Measurements from ENCODE around the gene RASSF8. TPM values are rescaled to one million over a fixed set of nuclear protein-coding genes. Genes with fewer than 3 reads are reported as not detected.

Gene RASSF8
- total RNA-seq, 6 donors from 2014 or later, result 23.0 to 78.5 (median 60.7) TPM

DNA sequence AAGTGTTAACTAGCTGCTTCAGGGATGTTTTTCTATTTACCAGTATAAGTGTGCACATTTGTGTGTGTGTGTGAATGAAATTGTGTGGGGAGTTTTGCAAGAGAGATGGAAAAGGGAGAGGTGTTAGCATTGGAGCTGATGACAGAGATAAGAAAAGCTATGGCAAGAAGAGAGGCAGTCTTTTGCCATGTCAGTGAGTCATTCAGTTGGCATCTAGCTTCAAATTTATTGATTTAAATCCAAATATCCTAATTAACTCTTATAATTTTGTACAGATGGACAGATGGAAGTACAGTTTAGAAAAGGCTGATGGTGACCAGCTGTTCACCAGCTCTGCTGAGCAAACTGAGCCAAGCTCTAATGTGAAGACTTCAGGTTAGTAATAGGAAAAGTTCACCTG is 169.7 kb downstream of the RASSF8 start:
- Histone ChIP-seq H3K9me3 (no peaks in the 10 kb centered on the region), H3K4me3 (no peak overlapping the region), H3K36me3 (no peaks in the 10 kb centered on the region), H3K27ac (no peak overlapping the region), H3K4me1 (peaks cover 24 to 39% (median 32%) of the 10 kb centered on the region in 4 donors), H3K27me3 (peaks cover 0 to 38% (median 18%) of the 10 kb centered on the region in 4 donors)
- no peak for ATAC-seq (ENCODE audit: low FRiP score in 2 of 2)
- no peak for TF ChIP-seq POLR2A (IDR thresholded peaks at IDR 0.05)
- DNase-seq, result no peak

Other genes with a start within 250 kb of the RASSF8 start
- gene BHLHE41, start 166.4 kb downstream of the RASSF8 start, total RNA-seq, result 10 to 100 TPM in 5 of 6 donors, 1 to 10 TPM in 1; 9.3 to 78.6 (median 35.2) TPM
- gene SSPN, start 236.9 kb downstream of the RASSF8 start, total RNA-seq, result 10 to 100 TPM in 3 of 6 donors, 1 to 10 TPM in 3; 1.0 to 38.8 (median 10.0) TPM